ENCODE measurements around the gene EFCAB5. TPM values are rescaled to one million over a fixed set of nuclear protein-coding genes. Genes with fewer than 3 reads are reported as not detected.
"Not testable (repeated sequence)": the region's sequence is repeated elsewhere in the genome, so short reads cannot be mapped to it uniquely, and the experiment has no call there.

EFCAB5 gene
- polyA plus RNA-seq, 1 of the 3 experiments (the other 2 are of a cell fraction): 0.05 TPM

GRCh38 chr17:29935909-29936308 is 5.5 kb upstream of the EFCAB5 start:
- POLR2A ChIA-PET; H3K9me2 ChIP-seq; H3K9ac ChIP-seq; H3F3A ChIP-seq (replicated peaks; ENCODE audit: insufficient read depth); H3K9me3 ChIP-seq; H3K4me3 ChIP-seq (ENCODE audit: low read depth in 2 of 2, low read length in 1 of 2); H3K27ac ChIP-seq (ENCODE audit: low read depth in 2 of 2, low read length in 1 of 2); H3K79me2 ChIP-seq (ENCODE audit: insufficient read depth); H3K4me2 ChIP-seq; H4K20me1 ChIP-seq (ENCODE audit: insufficient read depth); H2AFZ ChIP-seq (ENCODE audit: low read depth); DNase-seq; H3K27me3 ChIP-seq (ENCODE audit: insufficient read depth); H3K4me1 ChIP-seq (ENCODE audit: control insufficient read depth in 1 of 2, insufficient read depth in 2 of 2, low read depth in 1 of 2, low read length in 1 of 2); H3K36me3 ChIP-seq (replicated peaks in 1 of 2; ENCODE audit: control insufficient read depth in 1 of 2, insufficient read depth in 2 of 2, low read length in 1 of 2): not testable (repeated sequence)
- 85% methylated on average over 3 of the region's 3 CpGs for WGBS (ENCODE audit: low lambda C conversion rate)
- CTCF ChIA-PET: interaction anchor here (1.2 to 2.8 kb wide), 2 partner anchors 155 to 158 kb away, joined by 3 to 12 read pairs; no protein-coding TSS in a partner anchor

- DNase-seq: no peak
- no peak for TF ChIP-seq RCOR1 (IDR thresholded peaks at IDR 0.05; ENCODE audit: low read length)
- TF ChIP-seq PBX3 (IDR thresholded peaks at IDR 0.05): no peak
- TF ChIP-seq NFIC (IDR thresholded peaks at IDR 0.05; ENCODE audit: borderline replicate concordance): no peak
- no peak for TF ChIP-seq POLR2AphosphoS5 (IDR thresholded peaks at IDR 0.05; ENCODE audit: low read depth, low read length)
- TF ChIP-seq GABPA (IDR thresholded peaks at IDR 0.05; ENCODE audit: low read depth): no peak
- no peak for TF ChIP-seq RXRA (IDR thresholded peaks at IDR 0.05; ENCODE audit: borderline replicate concordance, low read depth)
- TF ChIP-seq CTCF (IDR thresholded peaks at IDR 0.05): no peak
- no peak for TF ChIP-seq FOXJ3 (CRISPR knock-in tag; IDR thresholded peaks at IDR 0.05)
- Histone ChIP-seq H3K4me3 (ENCODE audit: low read depth in 2 of 2, low read length in 1 of 2) (no peak overlapping the region), H3K9me2 (no peaks in the 10 kb centered on the region), H2AFZ (ENCODE audit: low read depth) (no peak overlapping the region), H4K20me1 (ENCODE audit: insufficient read depth) (no peaks in the 10 kb centered on the region), H3K4me2 (no peak overlapping the region), H3F3A (replicated peaks; ENCODE audit: insufficient read depth) (no peaks in the 10 kb centered on the region), H3K4me1 (ENCODE audit: control insufficient read depth in 1 of 2, insufficient read depth in 2 of 2, low read depth in 1 of 2, low read length in 1 of 2) (no peaks in the 10 kb centered on the region; a peak in 2 of 4 replicates), H3K79me2 (ENCODE audit: insufficient read depth) (no peaks in the 10 kb centered on the region), H3K27me3 (ENCODE audit: insufficient read depth) (no peaks in the 10 kb centered on the region), H3K9me3 (no peaks in the 10 kb centered on the region), H3K27ac (ENCODE audit: low read depth in 2 of 2, low read length in 1 of 2) (no peak overlapping the region), H3K36me3 (replicated peaks in 1 of 2; ENCODE audit: control insufficient read depth in 1 of 2, insufficient read depth in 2 of 2, low read length in 1 of 2) (no peaks in the 10 kb centered on the region), H3K9ac (no peak overlapping the region)
- ChIA-PET POLR2A (no interaction called here), CTCF (interaction anchor here (1.2 to 2.8 kb wide), 3 partner anchors 129 to 157 kb away, joined by 3 to 12 read pairs (median 7); no protein-coding TSS in a partner anchor)
- 88% methylated on average over 2 of the region's 2 CpGs for WGBS (ENCODE audit: low lambda C conversion rate)
These were observed 4.7 kb upstream of the EFCAB5 start for GRCh38 chr17:29936724-29937123.

GRCh38 chr17:29945281-29945680 is 3.8 kb downstream of the EFCAB5 start:
- Histone ChIP-seq H3K4me3 (ENCODE audit: low read depth in 2 of 2, low read length in 1 of 2) (no peak overlapping the region), H3K9me2 (no peaks in the 10 kb centered on the region), H3F3A (replicated peaks; ENCODE audit: insufficient read depth) (no peaks in the 10 kb centered on the region), H2AFZ (ENCODE audit: low read depth) (no peak overlapping the region), H4K20me1 (ENCODE audit: insufficient read depth) (no peaks in the 10 kb centered on the region), H3K4me1 (ENCODE audit: control insufficient read depth in 1 of 2, insufficient read depth in 2 of 2, low read depth in 1 of 2, low read length in 1 of 2) (no peaks in the 10 kb centered on the region), H3K79me2 (ENCODE audit: insufficient read depth) (no peaks in the 10 kb centered on the region), H3K36me3 (replicated peaks in 1 of 2; ENCODE audit: control insufficient read depth in 1 of 2, insufficient read depth in 2 of 2, low read length in 1 of 2) (no peaks in the 10 kb centered on the region), H3K27me3 (ENCODE audit: insufficient read depth) (no peaks in the 10 kb centered on the region), H3K9ac (no peak overlapping the region), H3K27ac (ENCODE audit: low read depth in 2 of 2, low read length in 1 of 2) (no peak overlapping the region), H3K4me2 (no peak overlapping the region), H3K9me3 (no peaks in the 10 kb centered on the region)
- CTCF ChIA-PET: interaction anchor here (0.6 to 1.0 kb wide), 5 partner anchors 12 to 465 kb away, joined by 3 to 5 read pairs (median 3); partner anchors contain the start of gene SSH2
- no peak for DNase-seq
- WGBS (ENCODE audit: low lambda C conversion rate): 40% methylated on average over 2 of the region's 2 CpGs
- POLR2A ChIA-PET: no interaction called here
- no peak for TF ChIP-seq MEF2A (IDR thresholded peaks at IDR 0.05; ENCODE audit: borderline replicate concordance, low read depth)
- TF ChIP-seq ELF1 (IDR thresholded peaks at IDR 0.05): no peak
- no peak for TF ChIP-seq MXI1 (IDR thresholded peaks at IDR 0.05; ENCODE audit: low read depth, low read length)
- no peak for TF ChIP-seq USF2 (IDR thresholded peaks at IDR 0.05; ENCODE audit: borderline replicate concordance, low read depth, low read length)
- TF ChIP-seq RFX5 (IDR thresholded peaks at IDR 0.05; ENCODE audit: low read length): no peak
- TF ChIP-seq NRF1 (IDR thresholded peaks at IDR 0.05; ENCODE audit: low read depth, low read length): no peak
- TF ChIP-seq PBX3 (IDR thresholded peaks at IDR 0.05): no peak
- TF ChIP-seq EZH2phosphoT487 (IDR thresholded peaks at IDR 0.05; ENCODE audit: borderline replicate concordance, low read depth): no peak
- TF ChIP-seq NFIC (IDR thresholded peaks at IDR 0.05; ENCODE audit: borderline replicate concordance): no peak
